OCI-LY1 (cell line): ENCODE data around the gene ELMO3.

Source experiments
- H2AFZ ChIP-seq: fragments of 200-600 bp; sonication (generic), shearing (Covaris generic); 2 replicates; pipeline ENCODE4 v1.6.0; 2014; ENCODE audit warnings: antibody characterized with exemption, mild to moderate bottlenecking, low read length
- H3F3A ChIP-seq: fragments of 200-600 bp; sonication (generic), shearing (Covaris generic); 2 replicates; pipeline ENCODE4 v1.6.0; 2014; ENCODE audit warnings: mild to moderate bottlenecking, antibody characterized with exemption, low read length, moderate library complexity; ENCODE audit not compliant: insufficient read depth
- H3K27ac ChIP-seq: fragments of 200-600 bp; sonication (generic); 2 replicates; pipeline ENCODE4 v1.5.1; 2014; ENCODE audit warnings: low read length, mixed run types, mild to moderate bottlenecking, low read depth; ENCODE audit not compliant: poor library complexity, severe bottlenecking
- H3K27me3 ChIP-seq: fragments of 200-600 bp; sonication (generic); 2 replicates; pipeline ENCODE4 v1.6.0; 2014; ENCODE audit warnings: antibody characterized with exemption, mild to moderate bottlenecking, low read length, moderate library complexity; ENCODE audit not compliant: insufficient read depth
- H3K36me3 ChIP-seq: fragments of 200-600 bp; sonication (generic); 2 replicates; pipeline ENCODE4 v1.6.1; 2014; ENCODE audit warnings: mild to moderate bottlenecking, antibody characterized with exemption, low read length, moderate library complexity, mixed read lengths; ENCODE audit not compliant: insufficient read depth
- H3K4me1 ChIP-seq: fragments of 200-600 bp; sonication (generic); 2 replicates; pipeline ENCODE4 v1.5.1; 2014; ENCODE audit warnings: mild to moderate bottlenecking, low read length, moderate library complexity; ENCODE audit not compliant: insufficient read depth, severe bottlenecking
- H3K4me2 ChIP-seq: fragments of 200-600 bp; sonication (generic), shearing (Covaris generic); 2 replicates; pipeline ENCODE4 v1.6.1; 2014; ENCODE audit warnings: low read length
- H3K4me3 ChIP-seq: fragments of 200-600 bp; sonication (generic); 2 replicates; pipeline ENCODE4 v1.5.1; 2014; ENCODE audit warnings: low read length, low read depth, mild to moderate bottlenecking, mixed read lengths; ENCODE audit not compliant: poor library complexity, severe bottlenecking
- H3K79me2 ChIP-seq: fragments of 200-600 bp; shearing (Covaris generic); 2 replicates; pipeline ENCODE4 v1.6.1; 2016; ENCODE audit warnings: mixed run types, low read length, mixed read lengths; ENCODE audit not compliant: insufficient read depth
- H3K9ac ChIP-seq: fragments of 200-600 bp; sonication (generic), shearing (Covaris generic); 2 replicates; pipeline ENCODE4 v1.6.1; 2014; ENCODE audit warnings: mild to moderate bottlenecking, low read length, mixed read lengths
- H3K9me2 ChIP-seq: fragments of 200-600 bp; sonication (generic), shearing (Covaris generic); 2 replicates; pipeline ENCODE4 v1.6.1; 2014; ENCODE audit warnings: low read depth, mild to moderate bottlenecking, low read length, mixed read lengths
- H3K9me3 ChIP-seq: fragments of 200-600 bp; shearing (Covaris generic); 2 replicates; pipeline ENCODE4 v1.6.1; 2014; ENCODE audit warnings: low read length, mixed read lengths
- H4K20me1 ChIP-seq: fragments of 200-600 bp; sonication (generic), shearing (Covaris generic); 2 replicates; pipeline ENCODE4 v1.6.0; 2016; ENCODE audit warnings: mild to moderate bottlenecking, low read length; ENCODE audit not compliant: insufficient read depth
- CTCF ChIP-seq: fragments of 200-600 bp; sonication (generic), shearing (Covaris generic); IDR thresholded peaks from 2 replicates; pipeline ENCODE4 v1.5.1; 2017; ENCODE audit warnings: mild to moderate bottlenecking, antibody characterized with exemption, low read length, moderate library complexity, mixed read lengths
- EZH2 ChIP-seq: fragments of 200-600 bp; sonication (generic), shearing (Covaris generic); IDR thresholded peaks from 2 replicates; pipeline ENCODE4 v1.8.0; 2017; ENCODE audit warnings: borderline replicate concordance, mixed run types, mild to moderate bottlenecking, antibody characterized with exemption, low read length, moderate library complexity, mixed read lengths

Gene ELMO3

GRCh38 chr16:67169011-67169451 is 29.9 kb upstream of the ELMO3 start:
- Histone ChIP-seq H3K27me3 (no peaks in the 10 kb centered on the region; the same call in 1 of the 2 replicates), H3K4me2 (no peak overlapping the region), H3K4me3 (no peak overlapping the region), H3K9ac (no peak overlapping the region), H3K27ac (no peak overlapping the region), H3K9me2 (no peaks in the 10 kb centered on the region), H3K4me1 (peaks cover 18% of the 10 kb centered on the region), H3F3A (no peaks in the 10 kb centered on the region), H4K20me1 (no peaks in the 10 kb centered on the region), H3K9me3 (no peaks in the 10 kb centered on the region), H3K36me3 (no peaks in the 10 kb centered on the region), H2AFZ (no peak overlapping the region), H3K79me2 (no peaks in the 10 kb centered on the region)
- TF ChIP-seq EZH2 (no peak), CTCF (no peak)

- Histone ChIP-seq H3K4me2 (peak overlapping the region; percentile 68), H4K20me1 (no peaks in the 10 kb centered on the region), H3K79me2 (no peaks in the 10 kb centered on the region), H3K4me1 (peaks cover 23% of the 10 kb centered on the region), H3K27ac (no peak overlapping the region), H3K9me2 (no peaks in the 10 kb centered on the region), H3F3A (no peaks in the 10 kb centered on the region), H3K9ac (peak overlapping the region; percentile 36; the same call in 1 of the 2 replicates), H2AFZ (no peak overlapping the region), H3K36me3 (no peaks in the 10 kb centered on the region), H3K4me3 (peak overlapping the region; percentile 45), H3K27me3 (no peaks in the 10 kb centered on the region), H3K9me3 (no peaks in the 10 kb centered on the region)
- TF ChIP-seq CTCF (peak; percentile 72), EZH2 (no peak)
Observed at GRCh38 chr16:67169642-67170167, 29.2 kb upstream of the ELMO3 start.

- H3K4me1 ChIP-seq, result peaks cover 24% of the 10 kb centered on the region
- H3K9ac ChIP-seq, result peak within 1 kb of the TSS; percentile 40; the same call in 1 of the 2 replicates
- no peaks in the 10 kb centered on the region for H3K36me3 ChIP-seq
- no peak within 1 kb of the TSS for H3K27ac ChIP-seq
- H3K79me2 ChIP-seq, result no peaks in the 10 kb centered on the region
- no peaks in the 10 kb centered on the region for H3K9me3 ChIP-seq
- peak within 1 kb of the TSS; percentile 45 for H3K4me3 ChIP-seq
- H3K9me2 ChIP-seq, result no peaks in the 10 kb centered on the region
- TF ChIP-seq EZH2 (no peak), CTCF (no peak)
- peak within 1 kb of the TSS; percentile 68 for H3K4me2 ChIP-seq
- no peaks in the 10 kb centered on the region for H3F3A ChIP-seq
- H4K20me1 ChIP-seq, result no peaks in the 10 kb centered on the region
- no peaks in the 10 kb centered on the region for H3K27me3 ChIP-seq
- H2AFZ ChIP-seq, result no peak within 1 kb of the TSS
Observed at GRCh38 chr16:67170168-67170948, 28.6 kb upstream of the ELMO3 start, which contains the start of gene NOL3. TSS of gene NOL3 (plus strand) at chr16:67170538.
